ENCODE data around the gene MACC1.
"Not testable (repeated sequence)": the region's sequence is repeated elsewhere in the genome, so short reads cannot be mapped to it uniquely, and the experiment has no call there.

The MACC1 gene

DNA sequence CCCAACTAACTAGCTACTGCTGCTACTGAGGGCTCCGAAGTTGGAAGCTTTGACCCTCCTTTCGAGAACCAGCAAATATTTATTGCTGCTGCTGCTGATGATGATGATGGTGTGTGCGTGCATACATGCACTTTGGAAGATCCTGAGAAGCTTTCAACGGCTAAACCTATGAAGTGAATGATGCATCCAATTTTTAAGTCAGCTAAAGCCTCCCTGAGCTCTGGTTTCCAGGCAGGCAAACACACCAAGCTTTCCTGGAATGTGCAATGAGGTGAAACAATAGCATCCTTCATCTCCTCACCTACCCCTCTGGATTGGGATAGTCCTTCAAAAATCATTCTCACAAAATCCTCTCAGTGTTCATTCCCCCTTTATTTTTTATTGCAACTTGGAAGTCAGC lies 13.9 kb downstream of the MACC1 start:
- no peak for DNase-seq

GRCh38 chr7:20201380-20201779 lies 15.8 kb downstream of the MACC1 start:
- no peak for DNase-seq

- no peak for DNase-seq
Measured at GRCh38 chr7:20200971-20201370, 16.2 kb downstream of the MACC1 start.

DNA sequence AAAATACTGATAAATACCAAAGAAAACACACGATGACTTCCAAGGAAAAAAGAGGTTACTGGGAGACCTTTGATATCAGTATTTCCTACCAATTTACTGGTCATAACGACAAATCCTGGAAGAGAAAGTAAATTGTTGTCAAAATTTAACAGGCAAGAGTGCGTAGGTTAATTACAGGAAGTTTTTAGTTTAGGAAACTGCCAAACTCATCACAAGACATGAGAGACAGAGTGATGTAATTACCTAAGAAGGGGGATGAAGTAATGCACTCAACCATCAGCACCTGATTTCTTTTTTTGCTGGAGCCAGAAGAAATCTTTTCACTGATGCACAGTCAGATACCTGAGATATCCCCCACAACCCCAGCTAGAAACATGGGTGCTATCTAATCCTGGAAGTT lies 16.8 kb downstream of the MACC1 start:
- no peak for DNase-seq

DNA sequence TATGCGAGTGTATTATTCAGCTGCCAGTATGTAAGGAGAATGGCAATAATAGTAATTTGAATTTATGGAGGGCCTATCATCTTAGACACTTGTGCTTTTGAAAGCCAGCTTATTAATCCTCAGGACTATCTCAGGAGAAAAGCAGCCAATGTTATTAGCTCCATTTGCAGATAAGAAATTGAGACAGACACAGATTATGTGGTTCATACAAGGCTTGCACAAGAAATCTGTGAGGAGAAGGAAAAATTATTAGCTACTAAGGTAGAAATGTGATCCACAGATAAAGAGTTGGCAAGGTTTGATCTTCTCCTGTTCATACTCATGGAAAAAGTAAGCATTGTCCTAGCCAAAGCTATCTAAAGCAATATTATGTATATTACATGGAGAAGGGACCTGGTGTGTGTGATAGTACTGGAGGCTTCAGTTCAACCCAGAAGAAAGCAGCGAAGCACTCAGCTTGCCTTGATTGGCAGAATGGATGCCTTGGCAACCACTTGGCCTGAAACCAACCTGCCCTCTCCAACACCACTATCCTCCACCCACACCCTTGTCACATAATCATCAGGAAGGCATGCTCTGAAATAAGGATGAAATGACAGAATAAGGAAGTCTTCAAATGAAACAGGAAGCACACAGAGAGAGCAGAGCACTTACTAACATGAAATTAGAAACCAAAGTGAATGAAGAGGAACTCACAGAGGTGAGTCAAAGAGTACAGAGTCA lies 18.0 kb downstream of the MACC1 start:
- no peak for DNase-seq

GRCh38 chr7:20198260-20198659 lies 18.9 kb downstream of the MACC1 start:
- DNase-seq: no peak

DNA sequence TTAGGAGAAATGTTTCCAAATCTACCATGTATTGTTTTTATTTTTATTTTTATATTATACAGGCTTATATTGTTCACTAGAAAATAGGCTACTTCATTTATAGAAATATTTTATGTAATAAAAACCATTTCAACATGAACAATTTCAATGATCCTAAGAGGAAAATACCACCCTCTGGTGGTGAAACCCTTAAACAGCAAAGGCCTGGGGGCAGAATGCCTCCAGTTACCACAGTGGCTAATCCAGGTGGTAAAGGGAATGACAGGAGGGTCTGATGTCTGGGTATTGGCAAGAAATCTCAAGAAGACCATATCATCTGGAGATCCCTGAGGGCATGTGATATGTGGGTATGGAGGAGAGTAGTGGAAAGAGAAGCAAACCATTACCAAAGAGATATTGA lies 19.3 kb downstream of the MACC1 start:
- DNase-seq: no peak

DNA sequence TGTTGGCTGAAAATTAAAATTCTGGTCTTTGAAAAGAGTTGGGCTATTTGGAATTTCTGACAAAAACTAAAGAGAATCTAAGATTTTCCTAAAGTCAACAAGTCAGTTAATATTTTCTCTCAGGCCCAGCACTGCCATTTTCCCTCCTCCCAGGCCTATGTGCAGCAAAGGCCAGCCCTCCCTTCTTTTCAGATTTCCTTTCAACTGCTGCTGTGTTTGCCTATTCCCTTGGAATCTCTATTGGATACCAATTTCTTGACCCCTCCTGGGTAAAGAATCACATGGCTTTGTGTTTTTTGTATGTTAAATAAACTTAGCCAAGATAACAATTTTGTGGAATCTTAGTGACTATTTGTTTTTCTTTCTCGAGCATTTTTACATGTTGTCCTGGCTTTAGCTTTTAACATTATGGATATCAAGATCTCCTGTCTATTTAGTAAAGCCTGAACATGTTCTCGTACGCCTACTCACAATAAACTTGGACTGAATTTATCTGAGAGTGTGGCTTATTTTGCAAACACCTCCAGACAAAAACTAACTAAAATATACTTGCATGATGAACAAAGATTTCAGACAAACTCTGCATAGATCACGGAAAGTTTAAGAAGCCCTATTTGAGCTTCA lies 19.9 kb downstream of the MACC1 start:
- no peak for DNase-seq

- no peak for DNase-seq
Measured at GRCh38 chr7:20194343-20194995, 22.7 kb downstream of the MACC1 start.

- DNase-seq: no peak
Measured at GRCh38 chr7:20193873-20194272, 23.3 kb downstream of the MACC1 start.

- DNase-seq: no peak
Measured at GRCh38 chr7:20193242-20193777, 23.9 kb downstream of the MACC1 start.

GRCh38 chr7:20191391-20191869 lies 25.8 kb downstream of the MACC1 start:
- DNase-seq: no peak

DNA sequence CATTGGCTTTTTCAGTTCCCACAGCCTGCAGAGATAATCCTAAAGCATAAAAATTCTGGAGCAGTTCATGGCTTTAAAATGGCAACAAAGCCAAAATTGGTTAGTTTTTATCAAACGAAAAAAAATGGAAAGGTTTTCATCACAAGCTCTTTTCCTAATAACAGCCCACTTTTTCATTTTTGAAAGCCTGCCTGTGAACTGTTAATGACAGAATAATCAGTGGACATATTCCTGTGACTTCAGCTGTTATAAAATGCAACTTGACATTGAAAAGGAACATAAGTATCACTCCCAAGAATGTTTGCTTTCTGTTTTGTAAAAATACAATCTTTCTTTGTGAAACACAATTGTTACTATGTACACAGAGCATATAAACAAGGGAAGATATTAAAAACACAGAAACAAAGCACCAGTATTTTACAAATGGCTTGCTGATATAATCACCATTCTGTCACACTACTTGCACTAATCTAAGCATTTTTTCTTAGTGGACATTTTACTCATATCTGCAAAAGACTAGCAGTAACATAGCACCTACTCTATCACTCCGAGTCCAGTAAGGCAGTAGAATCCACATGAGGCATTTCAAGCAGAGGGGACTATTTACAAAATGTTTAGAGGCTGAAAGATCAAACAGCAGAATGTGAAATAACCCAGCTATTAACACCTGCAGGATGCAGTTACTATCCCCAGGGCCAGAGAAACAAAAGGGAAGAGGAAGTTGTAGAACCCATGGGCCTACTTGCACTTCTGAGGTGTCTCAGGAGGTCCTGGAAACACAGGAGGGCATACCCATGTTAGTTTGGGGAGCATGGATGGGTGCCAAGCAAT lies 26.4 kb downstream of the MACC1 start:
- DNase-seq: no peak

DNA sequence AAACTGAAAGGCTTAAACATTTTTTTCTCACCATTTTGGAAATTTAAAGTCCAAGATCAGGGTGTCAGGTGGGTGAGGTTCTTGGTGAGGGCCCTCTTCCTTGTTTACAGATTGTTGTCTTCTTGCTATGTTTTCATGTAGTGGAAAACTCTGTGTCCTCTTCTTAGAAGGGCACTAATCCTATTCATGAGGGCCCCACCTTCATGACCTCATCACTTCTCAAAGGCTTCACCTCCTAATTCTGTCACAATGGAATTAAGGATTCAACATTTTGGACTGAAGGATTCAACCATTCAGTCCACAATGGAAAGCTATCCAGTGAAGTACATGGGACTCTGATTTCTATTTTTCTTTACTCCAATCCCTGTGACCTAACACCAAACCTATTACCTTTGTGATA lies 27.3 kb downstream of the MACC1 start:
- no peak for DNase-seq

GRCh38 chr7:20188567-20188966 lies 28.6 kb downstream of the MACC1 start:
- DNase-seq: no peak

GRCh38 chr7:20187850-20188249 lies 29.3 kb downstream of the MACC1 start:
- DNase-seq: not testable (repeated sequence)

DNA sequence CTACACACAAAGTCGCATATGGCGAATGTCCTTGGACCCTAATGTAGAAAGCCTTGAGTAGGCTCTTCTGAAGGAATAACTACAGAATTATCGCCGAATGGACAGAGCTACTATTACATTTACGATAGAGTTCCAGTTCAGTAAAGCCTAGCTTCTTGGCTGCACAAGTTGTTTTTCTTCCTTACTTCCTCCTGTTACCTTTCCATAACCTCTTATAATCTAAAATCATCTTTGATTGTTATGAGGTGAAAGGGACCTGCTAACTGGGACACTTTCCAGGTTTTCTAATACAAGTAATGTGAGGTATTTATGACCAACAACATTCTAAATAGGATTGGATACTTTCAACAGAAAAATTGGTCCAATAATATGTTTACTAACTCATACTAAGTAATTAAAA lies 31.2 kb downstream of the MACC1 start:
- no peak for DNase-seq

- no peak for DNase-seq
Measured at GRCh38 chr7:20183086-20183485, 34.1 kb downstream of the MACC1 start.

GRCh38 chr7:20176578-20177242 lies 40.5 kb downstream of the MACC1 start:
- no peak for DNase-seq

DNA sequence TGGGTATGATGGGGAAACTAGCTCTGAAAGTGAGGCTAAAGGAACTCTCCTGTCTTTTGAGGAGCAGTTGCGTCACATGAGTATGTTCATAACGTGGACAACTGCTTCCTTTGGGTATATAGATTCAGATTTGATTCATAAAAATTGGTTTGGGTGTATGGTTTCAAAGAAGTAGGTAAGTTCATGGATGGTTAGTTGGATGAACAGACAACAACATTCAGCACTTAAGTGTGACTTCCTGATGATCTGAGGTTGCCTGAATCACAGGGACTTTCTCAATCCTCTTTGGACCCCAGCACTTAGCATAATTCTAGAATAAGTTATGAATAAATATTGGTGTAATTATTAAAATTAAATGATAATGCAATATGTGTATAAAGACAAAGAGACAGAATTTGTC lies 43.4 kb downstream of the MACC1 start:
- no peak for DNase-seq

DNA sequence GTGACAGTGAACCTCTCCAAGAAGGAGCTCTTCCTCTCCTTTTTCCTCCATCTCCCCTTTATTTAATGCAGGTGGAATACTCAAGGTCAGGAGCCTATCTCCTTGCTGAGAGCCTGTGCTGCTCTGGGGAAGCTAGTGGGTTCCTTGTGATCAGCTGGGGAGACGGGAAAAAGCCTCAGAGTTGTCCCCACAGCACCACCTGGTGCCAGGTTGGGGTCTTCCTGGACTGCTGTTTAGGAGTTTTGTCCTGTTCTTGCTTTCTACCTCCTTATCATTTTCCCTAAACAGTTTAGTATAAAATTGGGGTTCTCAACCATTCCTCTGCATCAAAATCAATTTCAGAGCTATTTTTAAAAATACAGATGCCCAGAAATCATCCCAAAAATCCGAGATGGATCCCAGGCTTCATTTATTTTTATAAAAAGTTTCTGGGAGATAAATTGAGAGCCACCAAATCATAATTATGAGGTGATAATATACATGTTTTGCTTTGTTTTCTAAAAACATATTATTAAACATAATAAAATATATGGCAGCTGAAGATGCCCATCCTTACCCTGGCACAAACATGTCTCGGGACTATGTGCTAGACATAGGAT lies 44.3 kb downstream of the MACC1 start:
- DNase-seq: no peak

DNA sequence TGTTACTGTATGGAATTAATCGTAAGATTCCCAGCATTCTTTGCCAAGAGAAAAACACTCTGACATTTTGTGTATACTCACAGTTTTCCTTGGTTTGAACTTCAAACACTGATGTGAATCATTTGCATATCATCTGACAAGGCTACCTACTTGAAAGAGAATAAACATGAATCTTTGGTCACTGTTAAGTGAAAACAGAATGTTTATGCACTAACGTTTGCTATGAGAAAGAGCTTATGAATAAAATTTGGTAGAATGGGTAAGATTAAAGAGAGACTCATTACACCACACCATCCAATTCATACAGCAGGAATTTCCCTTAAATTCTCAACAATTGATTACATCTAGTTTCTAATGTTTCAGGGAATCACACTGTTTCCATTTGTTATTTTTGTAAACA lies 46.6 kb downstream of the MACC1 start:
- no peak for DNase-seq
